K562 (cell line): ENCODE results near the gene DGKA. TPM values are rescaled to one million over a fixed set of nuclear protein-coding genes. Genes with fewer than 3 reads are reported as not detected.
A peak's percentile ranks its signal among the peaks of the same experiment; 100 is the strongest.

Experiments
- ARID1B ChIP-seq: fragments of 450-650 bp; IDR thresholded peaks from 2 replicates; pipeline ENCODE4 v1.6.1; 2016; ENCODE audit warnings: antibody characterized with exemption, mild to moderate bottlenecking, inconsistent platforms
- C11orf30 ChIP-seq: fragments of 450-650 bp; IDR thresholded peaks from 2 replicates; pipeline ENCODE4 v1.6.1; 2016; ENCODE audit warnings: low read depth, mild to moderate bottlenecking
- CXXC5 ChIP-seq: fragments of 250-450 bp; sonication (Bioruptor Pico); IDR thresholded peaks from 2 replicates; pipeline ENCODE4 v1.8.0; 2022; ENCODE audit warnings: inconsistent platforms, mild to moderate bottlenecking, moderate library complexity
- ESRRB ChIP-seq: fragments of 250-450 bp; sonication (Bioruptor Pico); IDR thresholded peaks from 2 replicates; pipeline ENCODE4 v1.5.0; 2020; ENCODE audit warnings: mild to moderate bottlenecking, moderate library complexity, borderline replicate concordance
- FOXP1 ChIP-seq: sonication (generic); formaldehyde crosslinking; IDR thresholded peaks from 2 replicates; pipeline ENCODE4 v1.8.0; 2022; ENCODE audit warnings: mild to moderate bottlenecking, missing genetic modification reagents
- HDAC3 ChIP-seq: fragments of 450-650 bp; IDR thresholded peaks from 2 replicates; pipeline ENCODE4 v1.6.1; 2018; ENCODE audit warnings: borderline replicate concordance, mild to moderate bottlenecking, moderate library complexity; ENCODE audit not compliant: partially characterized antibody
- JUND ChIP-seq, 2 experiments: IDR thresholded peaks; 2 replicates in 1 of 2; 3 replicates in 1 of 2; pipeline ENCODE4 v1.6.1; 2011; ENCODE audit warnings: borderline replicate concordance in 2 of 2, low read depth in 2 of 2, low read length in 2 of 2, improper control_type of control experiment in 1 of 2, missing biosample characterization in 1 of 2, missing genetic modification characterization in 1 of 2, missing genetic modification reagents in 1 of 2
- MTA3 ChIP-seq: fragments of 450-650 bp; formaldehyde crosslinking; IDR thresholded peaks from 2 replicates; pipeline ENCODE4 v1.6.1; 2017; ENCODE audit warnings: mild to moderate bottlenecking, borderline replicate concordance
- NFE2 ChIP-seq: IDR thresholded peaks from 2 replicates; pipeline ENCODE4 v1.6.1; 2014; ENCODE audit warnings: antibody characterized with exemption, low read depth
- NFIX ChIP-seq: fragments of 250-450 bp; sonication (Bioruptor Pico); IDR thresholded peaks from 2 replicates; pipeline ENCODE4 v1.4.0; 2020; ENCODE audit warnings: low read depth, mild to moderate bottlenecking, moderate library complexity
- POLR2H ChIP-seq: IDR thresholded peaks from 2 replicates; pipeline ENCODE4 v1.6.1; 2016; ENCODE audit warnings: missing genetic modification characterization, low read depth, mild to moderate bottlenecking, control low read depth, missing compliant biosample characterization, moderate library complexity
- RBM25 ChIP-seq: fragments of 200-400 bp; formaldehyde crosslinking; IDR thresholded peaks from 2 replicates; pipeline ENCODE4 v1.6.1; 2018; ENCODE audit warnings: low read length, low read depth, moderate library complexity; ENCODE audit not compliant: severe bottlenecking
- RNF2 ChIP-seq: sonication (generic); IDR thresholded peaks from 2 replicates; pipeline ENCODE4 v1.6.1; 2016
- SMARCA4 ChIP-seq: fragments of 450-650 bp; IDR thresholded peaks from 2 replicates; pipeline ENCODE4 v1.6.1; 2016
- ZC3H4 ChIP-seq: sonication (generic); formaldehyde crosslinking; IDR thresholded peaks from 2 replicates; pipeline ENCODE4 v1.9.0; 2021; ENCODE audit warnings: missing genetic modification reagents, borderline replicate concordance
- ZEB2 ChIP-seq: fragments of 450-650 bp; IDR thresholded peaks from 2 replicates; pipeline ENCODE4 v1.6.1; 2016
- ZNF143 ChIP-seq: sonication (generic); formaldehyde crosslinking; IDR thresholded peaks from 2 replicates; pipeline ENCODE4 v1.9.0; 2022; ENCODE audit warnings: mild to moderate bottlenecking, missing genetic modification reagents
- ZNF512 ChIP-seq: IDR thresholded peaks from 2 replicates; pipeline ENCODE4 v1.6.1; 2016; ENCODE audit warnings: missing genetic modification characterization, missing compliant biosample characterization
- ZNF655 ChIP-seq: fragments of 250-450 bp; sonication (Bioruptor Pico); IDR thresholded peaks from 2 replicates; pipeline ENCODE4 v1.5.0; 2021
- ZNF766 ChIP-seq: fragments of 200-800 bp; sonication (Bioruptor generic); conservative IDR thresholded peaks from 2 replicates; pipeline ENCODE4 v1.6.1; 2016; ENCODE audit warnings: missing genetic modification characterization, missing compliant biosample characterization
- polyA plus RNA-seq, 8 experiments: library from polyadenylated mRNA; depleted of rRNA in 4 of 8; stranded (reverse) in 5 of 8; unstranded in 3 of 8; fragments of >200 nt; fragmentation: Nextera tagmentation in 2 of 8; fragmentation: Illumina TruSeq in 1 of 8; extraction: Ambion mirVana in 2 of 8; extraction: Trizol in 1 of 8; gene quantifications; 2 replicates each; pipeline versions ENCODE4 v1.2.1 to v1.2.3, GENCODE V29; 2011 to 2014; ENCODE audit warnings: inconsistent platforms in 1 of 8, missing spikeins in 1 of 8
- total RNA-seq, 7 experiments: library from RNA; depleted of rRNA in 6 of 7; stranded (reverse); fragments of >200 nt in 6 of 7; fragmentation: Illumina TruSeq in 2 of 7; extraction: Trizol in 2 of 7; gene quantifications; 2 replicates each; pipeline versions ENCODE4 v1.2.1 to v1.2.3, GENCODE V29; 2011 to 2021; ENCODE audit warnings: low replicate concordance in 1 of 7
- TF ChIP-seq, protein P1 (sequence below): fragments of 450-650 bp; formaldehyde crosslinking; IDR thresholded peaks from 2 replicates; pipeline ENCODE4 v1.4.0; 2020; ENCODE audit warnings: mild to moderate bottlenecking, moderate library complexity
- TF ChIP-seq, protein P2 (sequence below): fragments of 250-450 bp; sonication (Bioruptor Pico); IDR thresholded peaks from 2 replicates; pipeline ENCODE4 v1.8.0; 2022; ENCODE audit warnings: inconsistent platforms

The DGKA gene
- total and polyA plus RNA-seq, 9 of the 15 experiments (the other 6 are each of a cell fraction or from before 2014, with no cell fraction given): 3.4 to 12.4 (median 6.2) TPM

DNA sequence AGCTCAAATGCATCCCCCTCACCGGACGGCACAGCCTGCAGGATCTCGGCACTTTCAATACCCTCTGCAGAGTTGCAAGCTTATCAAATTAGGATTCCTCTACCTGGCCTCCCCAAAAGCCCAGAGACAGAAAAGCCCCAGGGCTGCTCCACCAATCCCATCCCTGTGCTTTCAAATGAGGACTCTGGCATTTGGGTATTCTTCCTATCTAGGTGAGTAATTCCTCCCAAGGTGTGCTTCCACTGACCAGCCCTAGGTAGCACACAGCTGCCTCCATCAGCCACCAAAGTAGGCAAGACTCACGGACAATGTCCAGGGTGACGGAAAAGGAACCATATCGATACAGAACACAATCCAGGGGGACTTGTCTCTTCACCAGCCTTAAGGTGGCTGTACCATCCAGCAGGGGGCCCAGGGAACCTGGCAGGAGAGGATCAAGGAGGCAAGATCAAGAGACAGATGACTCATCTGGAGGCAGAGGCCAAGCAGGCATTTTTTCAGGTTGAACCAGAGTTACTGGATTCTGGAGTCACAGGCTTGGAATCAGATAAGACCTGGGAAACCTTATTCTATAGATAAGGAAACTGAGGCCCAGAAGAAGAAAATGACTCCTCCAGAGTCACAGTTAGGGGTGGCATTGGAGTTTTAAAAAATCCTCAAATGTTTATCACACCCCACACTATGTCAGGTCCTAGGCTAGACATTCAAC lies 25.0 kb downstream of the DGKA start (continued):
- TF ChIP-seq ZC3H4 (CRISPR knock-in tag): no peak
- peak; percentile 52; the same call in 1 of the 2 replicates for TF ChIP-seq ZEB2
- TF ChIP-seq SMARCA4: 0 out of 2 replicates have a peak, but pooled peaks have one; percentile 31
- TF ChIP-seq, protein P1, sequence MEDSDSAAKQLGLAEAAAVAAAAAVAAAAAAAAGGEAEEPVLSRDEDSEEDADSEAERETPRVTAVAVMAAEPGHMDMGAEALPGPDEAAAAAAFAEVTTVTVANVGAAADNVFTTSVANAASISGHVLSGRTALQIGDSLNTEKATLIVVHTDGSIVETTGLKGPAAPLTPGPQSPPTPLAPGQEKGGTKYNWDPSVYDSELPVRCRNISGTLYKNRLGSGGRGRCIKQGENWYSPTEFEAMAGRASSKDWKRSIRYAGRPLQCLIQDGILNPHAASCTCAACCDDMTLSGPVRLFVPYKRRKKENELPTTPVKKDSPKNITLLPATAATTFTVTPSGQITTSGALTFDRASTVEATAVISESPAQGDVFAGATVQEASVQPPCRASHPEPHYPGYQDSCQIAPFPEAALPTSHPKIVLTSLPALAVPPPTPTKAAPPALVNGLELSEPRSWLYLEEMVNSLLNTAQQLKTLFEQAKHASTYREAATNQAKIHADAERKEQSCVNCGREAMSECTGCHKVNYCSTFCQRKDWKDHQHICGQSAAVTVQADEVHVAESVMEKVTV (CRISPR knock-in tag): no peak
- TF ChIP-seq RBM25: no peak
- peak; percentile 30; the same call in 1 of the 2 replicates for TF ChIP-seq NFE2
- no peak for TF ChIP-seq MTA3
- peak; percentile 92 for TF ChIP-seq JUND (IDR thresholded peaks at IDR 0.05; ENCODE audit: borderline replicate concordance, low read depth, low read length)
- peak; percentile 89; the same call in 2 of the 3 replicates for TF ChIP-seq JUND (tag; IDR thresholded peaks at IDR 0.05; ENCODE audit: borderline replicate concordance, low read depth, low read length)
- no peak for TF ChIP-seq C11orf30
- TF ChIP-seq ARID1B: 0 out of 2 replicates have a peak, but pooled peaks have one; percentile 17
- no peak for TF ChIP-seq RNF2
- TF ChIP-seq POLR2H (tag): no peak
- no peak for TF ChIP-seq ZNF512
- no peak for TF ChIP-seq FOXP1 (CRISPR knock-in tag)
- TF ChIP-seq, protein P2, sequence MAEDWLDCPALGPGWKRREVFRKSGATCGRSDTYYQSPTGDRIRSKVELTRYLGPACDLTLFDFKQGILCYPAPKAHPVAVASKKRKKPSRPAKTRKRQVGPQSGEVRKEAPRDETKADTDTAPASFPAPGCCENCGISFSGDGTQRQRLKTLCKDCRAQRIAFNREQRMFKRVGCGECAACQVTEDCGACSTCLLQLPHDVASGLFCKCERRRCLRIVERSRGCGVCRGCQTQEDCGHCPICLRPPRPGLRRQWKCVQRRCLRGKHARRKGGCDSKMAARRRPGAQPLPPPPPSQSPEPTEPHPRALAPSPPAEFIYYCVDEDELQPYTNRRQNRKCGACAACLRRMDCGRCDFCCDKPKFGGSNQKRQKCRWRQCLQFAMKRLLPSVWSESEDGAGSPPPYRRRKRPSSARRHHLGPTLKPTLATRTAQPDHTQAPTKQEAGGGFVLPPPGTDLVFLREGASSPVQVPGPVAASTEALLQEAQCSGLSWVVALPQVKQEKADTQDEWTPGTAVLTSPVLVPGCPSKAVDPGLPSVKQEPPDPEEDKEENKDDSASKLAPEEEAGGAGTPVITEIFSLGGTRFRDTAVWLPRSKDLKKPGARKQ (CRISPR knock-in tag): no peak
- TF ChIP-seq ZNF766: no peak
- no peak for TF ChIP-seq ZNF655 (CRISPR knock-in tag)
- TF ChIP-seq NFIX (CRISPR knock-in tag): no peak
- no peak for TF ChIP-seq ZNF143 (CRISPR knock-in tag)
- TF ChIP-seq HDAC3: no peak
- TF ChIP-seq CXXC5 (CRISPR knock-in tag): no peak
- no peak for TF ChIP-seq ESRRB
